ENCODE results near the gene PARP8.

The PARP8 gene

GRCh38 chr5:50856401-50857119 lies 190.1 kb downstream of the PARP8 start:
- DNase-seq (ENCODE audit: low spot score) = no peak
- no peak for TF ChIP-seq CTCF (IDR thresholded peaks at IDR 0.05; ENCODE audit: borderline replicate concordance, control extremely low read depth, extremely low read depth, insufficient read depth, missing control alignments)
- in situ Hi-C loops (cut with MboI; ENCODE audit: low sequenced_read_pairs, unreplicated experiment) = no loop called here

- DNase-seq (ENCODE audit: low spot score) = no peak
- in situ Hi-C loops (cut with MboI; ENCODE audit: low sequenced_read_pairs, unreplicated experiment) = no loop called here
- no peak for TF ChIP-seq CTCF (IDR thresholded peaks at IDR 0.05; ENCODE audit: borderline replicate concordance, control extremely low read depth, extremely low read depth, insufficient read depth, missing control alignments)
Measured at GRCh38 chr5:50863534-50864170, 197.2 kb downstream of the PARP8 start.

GRCh38 chr5:50864466-50864865 lies 198.0 kb downstream of the PARP8 start:
- DNase-seq (ENCODE audit: low spot score) = no peak
- in situ Hi-C loops (cut with MboI; ENCODE audit: low sequenced_read_pairs, unreplicated experiment) = no loop called here
- TF ChIP-seq CTCF (IDR thresholded peaks at IDR 0.05; ENCODE audit: borderline replicate concordance, control extremely low read depth, extremely low read depth, insufficient read depth, missing control alignments) = no peak

- in situ Hi-C loops (cut with MboI; ENCODE audit: low sequenced_read_pairs, unreplicated experiment) = no loop called here
- no peak for TF ChIP-seq CTCF (IDR thresholded peaks at IDR 0.05; ENCODE audit: borderline replicate concordance, control extremely low read depth, extremely low read depth, insufficient read depth, missing control alignments)
- no peak for DNase-seq (ENCODE audit: low spot score)
Measured at GRCh38 chr5:50866415-50866814, 200.0 kb downstream of the PARP8 start.

- no peak for TF ChIP-seq CTCF (IDR thresholded peaks at IDR 0.05; ENCODE audit: borderline replicate concordance, control extremely low read depth, extremely low read depth, insufficient read depth, missing control alignments)
- in situ Hi-C loops (cut with MboI; ENCODE audit: low sequenced_read_pairs, unreplicated experiment) = no loop called here
- no peak for DNase-seq (ENCODE audit: low spot score)
Measured at GRCh38 chr5:50867140-50867539, 200.7 kb downstream of the PARP8 start.

GRCh38 chr5:50873595-50874277 lies 207.3 kb downstream of the PARP8 start:
- no peak for DNase-seq (ENCODE audit: low spot score)
- in situ Hi-C loops (cut with MboI; ENCODE audit: low sequenced_read_pairs, unreplicated experiment) = no loop called here
- no peak for TF ChIP-seq CTCF (IDR thresholded peaks at IDR 0.05; ENCODE audit: borderline replicate concordance, control extremely low read depth, extremely low read depth, insufficient read depth, missing control alignments)
